ENCODE data around the gene DNAJB6. TPM values are rescaled to one million over a fixed set of nuclear protein-coding genes. Genes with fewer than 3 reads are reported as not detected.
"Not testable (repeated sequence)": the region's sequence is repeated elsewhere in the genome, so short reads cannot be mapped to it uniquely, and the experiment has no call there.

Gene DNAJB6
- total RNA-seq, 2 donors from 2014 or later: 116 to 154 TPM

GRCh38 chr7:157329447-157329846, 7.4 kb upstream of the DNAJB6 start:
- Histone ChIP-seq H3K4me3 (no peak overlapping the region), H3K36me3 (no peaks in the 10 kb centered on the region), H3K27ac (no peak overlapping the region), H3K4me1 (ENCODE audit: control insufficient read depth in 1 of 2, low read depth in 2 of 2) (no peaks in the 10 kb centered on the region), H3K9me3 (no peaks in the 10 kb centered on the region), H3K27me3 (replicated peaks; ENCODE audit: insufficient read depth) (no peaks in the 10 kb centered on the region)
- DNase-seq (ENCODE audit: low spot score): no peak
- ATAC-seq (ENCODE audit: insufficient number of reproducible peaks, low FRiP score, low read depth): no peak
- TF ChIP-seq CTCF (IDR thresholded peaks at IDR 0.05): no peak

GRCh38 chr7:157330567-157330966, 6.2 kb upstream of the DNAJB6 start:
- not testable (repeated sequence) for H3K4me1 ChIP-seq (ENCODE audit: control insufficient read depth in 1 of 2, low read depth in 2 of 2); ATAC-seq (ENCODE audit: insufficient number of reproducible peaks, low FRiP score, low read depth); H3K27ac ChIP-seq; H3K9me3 ChIP-seq; H3K4me3 ChIP-seq; H3K27me3 ChIP-seq (replicated peaks; ENCODE audit: insufficient read depth); DNase-seq (ENCODE audit: low spot score); H3K36me3 ChIP-seq

GRCh38 chr7:157331049-157331448, 5.8 kb upstream of the DNAJB6 start:
- DNase-seq (ENCODE audit: low spot score); H3K4me1 ChIP-seq (ENCODE audit: control insufficient read depth in 1 of 2, low read depth in 2 of 2); H3K27ac ChIP-seq; H3K36me3 ChIP-seq; H3K4me3 ChIP-seq; ATAC-seq (ENCODE audit: insufficient number of reproducible peaks, low FRiP score, low read depth); H3K9me3 ChIP-seq; H3K27me3 ChIP-seq (replicated peaks; ENCODE audit: insufficient read depth): not testable (repeated sequence)

- DNase-seq (ENCODE audit: low spot score) (no peak), ATAC-seq (ENCODE audit: insufficient number of reproducible peaks, low FRiP score, low read depth) (no peak)
- TF ChIP-seq CTCF (IDR thresholded peaks at IDR 0.05): no peak
- Histone ChIP-seq H3K27ac (no peak overlapping the region), H3K4me3 (no peak overlapping the region), H3K36me3 (no peaks in the 10 kb centered on the region), H3K27me3 (replicated peaks; ENCODE audit: insufficient read depth) (no peaks in the 10 kb centered on the region), H3K4me1 (ENCODE audit: control insufficient read depth in 1 of 2, low read depth in 2 of 2) (peaks cover 15 to 24% of the 10 kb centered on the region in 2 donors), H3K9me3 (no peaks in the 10 kb centered on the region)
These were observed 1.6 kb upstream of the DNAJB6 start for GRCh38 chr7:157335236-157335635.

GRCh38 chr7:157335991-157336382, 817 bp upstream of the DNAJB6 start:
- ATAC-seq (ENCODE audit: insufficient number of reproducible peaks, low FRiP score, low read depth) (no peak), DNase-seq (ENCODE audit: low spot score) (no peak)
- Histone ChIP-seq H3K36me3 (no peaks in the 10 kb centered on the region), H3K4me1 (ENCODE audit: control insufficient read depth in 1 of 2, low read depth in 2 of 2) (peaks cover 20 to 29% of the 10 kb centered on the region in 2 donors), H3K27ac (peak overlapping the region; percentile 91 to 94), H3K4me3 (peak overlapping the region; percentile 85), H3K9me3 (no peaks in the 10 kb centered on the region), H3K27me3 (replicated peaks; ENCODE audit: insufficient read depth) (no peaks in the 10 kb centered on the region)
- TF ChIP-seq CTCF (IDR thresholded peaks at IDR 0.05): no peak

GRCh38 chr7:157337316-157338149, 729 bp downstream of the DNAJB6 start:
- peaks cover 25 to 41% of the 10 kb centered on the region in 2 donors for H3K4me1 ChIP-seq (ENCODE audit: control insufficient read depth in 1 of 2, low read depth in 2 of 2)
- H3K36me3 ChIP-seq: no peaks in the 10 kb centered on the region
- H3K4me3 ChIP-seq: peak overlapping the region; percentile 85
- no peaks in the 10 kb centered on the region for H3K9me3 ChIP-seq
- ATAC-seq (ENCODE audit: insufficient number of reproducible peaks, low FRiP score, low read depth) (peak; percentile 46), DNase-seq (ENCODE audit: low spot score) (no peak)
- peak overlapping the region; percentile 91 to 94 for H3K27ac ChIP-seq
- H3K27me3 ChIP-seq (replicated peaks; ENCODE audit: insufficient read depth): no peaks in the 10 kb centered on the region
- TF ChIP-seq CTCF (IDR thresholded peaks at IDR 0.05): no peak

Data from thoracic aorta (tissue), 2 donors.